ENCODE results near the gene ANO2. TPM values are rescaled to one million over a fixed set of nuclear protein-coding genes. Genes with fewer than 3 reads are reported as not detected.

Gene ANO2
- total RNA-seq, 2 experiments from 2014 or later: not detected

DNA sequence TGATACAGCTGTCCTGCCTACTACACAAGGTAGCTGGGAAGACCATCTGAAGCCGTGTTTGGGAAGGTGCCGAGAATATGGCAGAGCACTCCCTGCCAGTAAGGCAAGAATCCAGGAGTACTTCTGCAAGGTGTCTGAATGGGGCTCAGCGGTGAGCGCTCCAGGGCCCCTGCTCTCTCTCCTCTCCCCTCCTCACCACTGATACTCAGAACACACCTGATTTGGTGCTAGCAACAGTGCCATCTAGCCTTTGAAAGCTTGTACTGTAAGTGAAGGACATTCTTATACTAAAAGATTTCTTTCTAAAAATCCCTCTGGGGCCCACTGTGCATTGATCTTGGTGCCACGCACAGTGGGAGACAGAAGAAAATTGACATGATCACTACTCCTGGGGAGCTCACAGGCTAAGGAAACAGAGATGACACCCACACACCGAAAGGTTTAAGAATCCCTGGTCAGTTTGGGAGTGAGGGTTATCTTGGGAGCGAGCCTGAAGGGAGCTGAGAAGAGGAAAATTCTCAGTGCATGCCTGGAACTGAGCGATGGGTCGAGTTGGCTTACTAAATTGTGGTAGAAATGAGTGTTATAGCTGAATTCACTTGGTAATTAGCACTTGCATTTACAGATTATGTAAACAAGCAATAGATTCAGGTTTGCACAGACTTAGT is 296.2 kb downstream of the ANO2 start:
- Mint-ChIP-seq H3K9me3 (ENCODE audit: low read depth) (no peaks in the 10 kb centered on the region), H3K27ac (no peak overlapping the region), H3K27me3 (peaks cover 11% of the 10 kb centered on the region), H3K4me3 (no peak overlapping the region), H3K36me3 (ENCODE audit: low read depth) (no peaks in the 10 kb centered on the region), H3K4me1 (no peaks in the 10 kb centered on the region)
- intact Hi-C loops (cut with DNase I, micrococcal nuclease): no loop called here
- ATAC-seq (no peak), DNase-seq (no peak)
- CTCF ChIA-PET: interaction anchor here (0.6 kb wide), 2 partner anchors 104 to 353 kb away, joined by 3 to 4 read pairs; no protein-coding TSS in a partner anchor
- POLR2A ChIA-PET: no interaction called here

DNA sequence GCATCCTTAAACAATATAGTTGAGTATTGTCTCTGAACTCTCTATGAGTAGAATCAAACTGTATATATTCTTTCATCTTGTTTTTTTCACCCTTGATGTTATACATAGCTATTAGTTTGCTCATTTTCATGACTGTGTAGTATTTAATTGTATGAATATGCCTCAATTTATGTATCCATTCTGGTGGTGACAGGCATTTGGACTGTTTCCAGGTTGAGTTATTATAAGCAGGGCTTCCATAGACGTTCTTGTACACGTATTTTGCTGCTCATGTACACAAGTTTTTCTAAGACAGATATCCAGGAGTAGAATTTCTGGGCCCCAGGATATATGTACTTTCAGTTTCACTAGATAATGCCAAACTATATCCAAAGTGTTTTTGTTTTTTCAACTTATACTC is 301.8 kb downstream of the ANO2 start:
- intact Hi-C loops (cut with DNase I, micrococcal nuclease): no loop called here
- Mint-ChIP-seq H3K27ac (no peak overlapping the region), H3K27me3 (peaks cover 16% of the 10 kb centered on the region), H3K36me3 (ENCODE audit: low read depth) (no peaks in the 10 kb centered on the region), H3K4me1 (no peaks in the 10 kb centered on the region), H3K9me3 (ENCODE audit: low read depth) (no peaks in the 10 kb centered on the region), H3K4me3 (no peak overlapping the region)
- CTCF ChIA-PET: no interaction called here
- DNase-seq (no peak), ATAC-seq (no peak)
- POLR2A ChIA-PET: no interaction called here

DNA sequence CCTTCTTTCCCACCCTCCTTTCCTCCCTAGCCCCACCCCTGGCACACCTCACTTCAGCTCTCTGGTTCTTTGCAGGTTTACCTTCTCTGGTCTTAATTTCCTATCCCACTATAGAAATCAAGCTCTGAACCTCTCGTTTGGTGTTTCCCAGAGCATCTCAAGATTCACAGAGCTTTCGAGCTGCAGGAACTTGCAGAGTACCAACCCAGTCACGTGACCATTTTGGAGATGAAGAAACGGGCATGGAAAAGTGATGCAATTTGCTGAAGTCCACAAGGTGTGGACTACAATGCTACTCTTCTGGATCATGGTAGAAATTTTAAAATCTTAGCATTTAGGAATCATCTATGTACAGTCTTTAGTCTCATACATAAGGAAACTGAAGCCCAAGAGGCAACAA is 307.4 kb downstream of the ANO2 start:
- no peak for DNase-seq
- Mint-ChIP-seq H3K4me3 (no peak overlapping the region), H3K36me3 (ENCODE audit: low read depth) (no peaks in the 10 kb centered on the region), H3K9me3 (ENCODE audit: low read depth) (no peaks in the 10 kb centered on the region), H3K27me3 (peaks cover 14% of the 10 kb centered on the region), H3K4me1 (no peaks in the 10 kb centered on the region), H3K27ac (no peak overlapping the region)
- intact Hi-C loops (cut with DNase I, micrococcal nuclease): no loop called here
- ChIA-PET CTCF (interaction anchor here (0.6 kb wide), 1 partner anchor 229 kb away, joined by 3 read pairs; no protein-coding TSS in a partner anchor), POLR2A (no interaction called here)
- no peak for ATAC-seq

GRCh38 chr12:5636907-5637306 is 308.2 kb downstream of the ANO2 start:
- DNase-seq (no peak), ATAC-seq (no peak)
- peaks cover 13% of the 10 kb centered on the region for H3K27me3 Mint-ChIP-seq
- no peak overlapping the region for H3K4me3 Mint-ChIP-seq
- H3K27ac Mint-ChIP-seq: no peak overlapping the region
- CTCF ChIA-PET: interaction anchor here (0.6 kb wide), 1 partner anchor 198 kb away, joined by 3 read pairs; no protein-coding TSS in a partner anchor
- no peaks in the 10 kb centered on the region for H3K9me3 Mint-ChIP-seq (ENCODE audit: low read depth)
- H3K36me3 Mint-ChIP-seq (ENCODE audit: low read depth): no peaks in the 10 kb centered on the region
- POLR2A ChIA-PET: no interaction called here
- intact Hi-C loops (cut with DNase I, micrococcal nuclease): no loop called here
- H3K4me1 Mint-ChIP-seq: no peaks in the 10 kb centered on the region

DNA sequence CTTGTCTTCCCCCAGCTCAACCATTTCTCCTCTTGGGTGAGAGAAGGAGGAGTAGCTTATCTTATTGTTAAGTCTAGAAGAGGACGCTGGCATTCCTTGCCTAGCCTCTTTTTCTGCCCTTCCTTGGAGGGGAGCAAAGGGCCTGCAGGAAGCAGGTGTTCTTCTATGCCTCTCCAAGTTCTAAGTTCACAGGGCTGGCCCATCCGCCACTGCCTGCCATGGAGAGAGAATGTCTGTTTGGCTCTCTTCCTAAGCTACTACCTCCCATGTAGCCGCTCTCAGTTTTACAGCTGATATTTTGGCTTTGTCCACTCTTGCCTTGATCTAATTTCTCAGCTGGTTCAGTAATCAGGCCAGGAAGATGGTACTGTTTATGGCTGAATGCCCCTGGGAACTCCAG is 312.0 kb downstream of the ANO2 start:
- H3K4me3 Mint-ChIP-seq: no peak overlapping the region
- no peak overlapping the region for H3K27ac Mint-ChIP-seq
- H3K27me3 Mint-ChIP-seq: peaks cover 4% of the 10 kb centered on the region
- H3K36me3 Mint-ChIP-seq (ENCODE audit: low read depth): no peaks in the 10 kb centered on the region
- H3K9me3 Mint-ChIP-seq (ENCODE audit: low read depth): no peaks in the 10 kb centered on the region
- ChIA-PET CTCF (no interaction called here), POLR2A (no interaction called here)
- H3K4me1 Mint-ChIP-seq: no peaks in the 10 kb centered on the region
- no peak for DNase-seq
- intact Hi-C loops (cut with DNase I, micrococcal nuclease): no loop called here
- no peak for ATAC-seq

- CTCF ChIA-PET: no interaction called here
- intact Hi-C loops (cut with DNase I, micrococcal nuclease): no loop called here
- H3K4me3 Mint-ChIP-seq: no peak overlapping the region
- H3K27me3 Mint-ChIP-seq: peaks cover 4% of the 10 kb centered on the region
- POLR2A ChIA-PET: no interaction called here
- no peak overlapping the region for H3K27ac Mint-ChIP-seq
- H3K4me1 Mint-ChIP-seq: no peaks in the 10 kb centered on the region
- no peak for ATAC-seq
- DNase-seq: no peak
- no peaks in the 10 kb centered on the region for H3K9me3 Mint-ChIP-seq (ENCODE audit: low read depth)
- H3K36me3 Mint-ChIP-seq (ENCODE audit: low read depth): no peaks in the 10 kb centered on the region
Observed at GRCh38 chr12:5632453-5632852, 312.6 kb downstream of the ANO2 start.

GRCh38 chr12:5631497-5631896 is 313.6 kb downstream of the ANO2 start:
- Mint-ChIP-seq H3K4me1 (no peaks in the 10 kb centered on the region), H3K27ac (no peak overlapping the region), H3K36me3 (ENCODE audit: low read depth) (no peaks in the 10 kb centered on the region), H3K27me3 (peaks cover 4% of the 10 kb centered on the region), H3K9me3 (ENCODE audit: low read depth) (no peaks in the 10 kb centered on the region), H3K4me3 (no peak overlapping the region)
- intact Hi-C loops (cut with DNase I, micrococcal nuclease): no loop called here
- ATAC-seq (no peak), DNase-seq (no peak)
- POLR2A ChIA-PET: no interaction called here
- CTCF ChIA-PET: no interaction called here

- Mint-ChIP-seq H3K27me3 (peaks cover 4% of the 10 kb centered on the region), H3K4me1 (no peaks in the 10 kb centered on the region), H3K9me3 (ENCODE audit: low read depth) (no peaks in the 10 kb centered on the region), H3K36me3 (ENCODE audit: low read depth) (no peaks in the 10 kb centered on the region), H3K4me3 (no peak overlapping the region), H3K27ac (no peak overlapping the region)
- intact Hi-C loops (cut with DNase I, micrococcal nuclease): no loop called here
- ATAC-seq (no peak), DNase-seq (no peak)
- ChIA-PET CTCF (no interaction called here), POLR2A (no interaction called here)
Observed at GRCh38 chr12:5630726-5631125, 314.3 kb downstream of the ANO2 start.

DNA sequence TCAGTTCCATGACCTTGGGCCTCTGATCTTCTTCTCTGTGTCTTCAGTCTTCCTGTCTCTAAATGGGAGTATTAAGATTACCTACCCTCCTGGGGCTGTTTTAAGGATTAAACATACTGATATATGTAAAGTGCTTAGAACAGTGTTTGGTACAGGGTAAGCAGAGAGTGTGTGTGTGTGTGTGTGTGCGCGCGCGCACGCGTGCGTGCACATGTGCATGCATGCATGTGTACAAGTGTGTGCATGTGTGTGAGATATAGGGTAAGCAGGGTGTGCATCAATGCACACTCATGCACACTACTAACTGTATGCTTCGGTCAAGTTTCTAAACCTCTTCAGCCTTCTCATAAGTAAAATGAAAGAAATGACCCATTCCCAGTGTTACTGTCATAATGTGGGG is 316.6 kb downstream of the ANO2 start:
- Mint-ChIP-seq H3K4me3 (no peak overlapping the region), H3K27me3 (peaks cover 4% of the 10 kb centered on the region), H3K36me3 (ENCODE audit: low read depth) (no peaks in the 10 kb centered on the region), H3K4me1 (no peaks in the 10 kb centered on the region), H3K9me3 (ENCODE audit: low read depth) (no peaks in the 10 kb centered on the region), H3K27ac (no peak overlapping the region)
- intact Hi-C loops (cut with DNase I, micrococcal nuclease): no loop called here
- ChIA-PET POLR2A (no interaction called here), CTCF (no interaction called here)
- ATAC-seq (no peak), DNase-seq (no peak)

DNA sequence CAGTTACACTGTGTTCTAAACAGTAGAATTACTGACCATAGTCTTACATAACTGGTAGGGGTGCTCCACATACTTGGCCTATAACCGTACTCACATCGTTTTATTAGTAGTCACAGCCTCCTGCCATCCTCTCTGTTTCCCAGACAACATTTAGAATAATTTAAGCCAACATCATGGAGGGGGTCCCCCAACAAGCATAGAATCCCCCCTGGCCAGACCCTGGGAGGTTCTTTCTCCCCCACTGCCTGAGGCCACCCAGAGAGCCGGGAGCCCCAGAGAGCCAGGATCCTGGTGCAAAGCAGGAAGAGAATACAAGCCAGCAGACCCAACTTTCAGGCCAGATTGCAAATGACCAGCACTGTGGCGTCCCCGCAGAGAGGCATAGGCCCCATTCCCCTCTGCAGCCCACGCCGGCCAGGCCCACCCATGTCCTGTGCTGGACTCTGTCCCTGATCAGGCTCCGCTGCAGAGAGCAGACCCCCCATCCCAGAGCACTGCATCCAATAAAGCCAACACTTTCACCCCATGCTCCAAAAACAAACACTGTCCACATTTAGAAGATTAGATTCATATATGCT is 317.9 kb downstream of the ANO2 start:
- ATAC-seq: no peak
- no peak overlapping the region for H3K4me3 Mint-ChIP-seq
- no peaks in the 10 kb centered on the region for H3K4me1 Mint-ChIP-seq
- no peak for DNase-seq
- H3K27ac Mint-ChIP-seq: no peak overlapping the region
- POLR2A ChIA-PET: no interaction called here
- no peaks in the 10 kb centered on the region for H3K36me3 Mint-ChIP-seq (ENCODE audit: low read depth)
- peaks cover 4% of the 10 kb centered on the region for H3K27me3 Mint-ChIP-seq
- intact Hi-C loops (cut with DNase I, micrococcal nuclease): no loop called here
- CTCF ChIA-PET: no interaction called here
- H3K9me3 Mint-ChIP-seq (ENCODE audit: low read depth): no peaks in the 10 kb centered on the region

DNA sequence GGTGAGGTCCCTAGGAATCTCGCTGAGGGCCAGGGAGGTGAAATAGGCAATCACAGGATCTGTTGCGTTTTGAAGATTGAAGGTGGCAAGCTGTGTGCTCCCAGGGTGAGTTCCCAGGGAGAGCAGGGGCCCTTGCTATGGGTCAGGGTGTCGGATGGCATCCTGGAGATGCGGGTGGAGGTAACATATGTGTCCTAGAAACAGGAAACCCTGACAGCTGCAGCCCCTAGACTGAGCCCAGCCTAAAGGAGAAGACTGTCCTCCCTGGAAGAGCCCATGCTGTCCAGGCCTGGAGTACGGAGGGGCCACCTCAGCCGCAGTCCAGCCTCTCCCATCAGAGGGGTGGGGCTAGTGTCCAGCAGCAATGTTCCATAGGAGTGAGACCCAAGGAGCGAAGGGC is 318.9 kb downstream of the ANO2 start:
- POLR2A ChIA-PET: no interaction called here
- no peak for DNase-seq

GRCh38 chr12:5624486-5625272 is 320.4 kb downstream of the ANO2 start:
- H3K4me1 Mint-ChIP-seq: no peaks in the 10 kb centered on the region
- H3K27ac Mint-ChIP-seq: no peak overlapping the region
- H3K36me3 Mint-ChIP-seq (ENCODE audit: low read depth): no peaks in the 10 kb centered on the region
- CTCF ChIA-PET: no interaction called here
- no peak overlapping the region for H3K4me3 Mint-ChIP-seq
- intact Hi-C loops (cut with DNase I, micrococcal nuclease): no loop called here
- H3K9me3 Mint-ChIP-seq (ENCODE audit: low read depth): no peaks in the 10 kb centered on the region
- peaks cover 8% of the 10 kb centered on the region for H3K27me3 Mint-ChIP-seq
- DNase-seq: no peak
- no peak for ATAC-seq
- POLR2A ChIA-PET: no interaction called here

More for the DNA sequence above, 318.9 kb downstream of the ANO2 start:
- H3K4me1 Mint-ChIP-seq: no peaks in the 10 kb centered on the region
- no peak for ATAC-seq
- H3K27ac Mint-ChIP-seq: no peak overlapping the region
- intact Hi-C loops (cut with DNase I, micrococcal nuclease): no loop called here
- H3K27me3 Mint-ChIP-seq: peaks cover 4% of the 10 kb centered on the region
- no peaks in the 10 kb centered on the region for H3K36me3 Mint-ChIP-seq (ENCODE audit: low read depth)
- H3K4me3 Mint-ChIP-seq: no peak overlapping the region
- CTCF ChIA-PET: no interaction called here
- H3K9me3 Mint-ChIP-seq (ENCODE audit: low read depth): no peaks in the 10 kb centered on the region

Data from activated CD4-positive, alpha-beta T cell treated with anti-CD3 and anti-CD28 coated beads for 36 hours (primary cell).